Keratinocyte (primary cell): Measurements from ENCODE around the gene EVL. TPM values are rescaled to one million over a fixed set of nuclear protein-coding genes. Genes with fewer than 3 reads are reported as not detected.

Source experiments
- DNase-seq: peaks from one replicate; pipeline ENCODE4 v3.0.0-alpha.2; 2011; ENCODE audit warnings: low read depth, missing footprints, low spot score
- FAIRE-seq: peaks from 2 replicates; lab custom pipeline; 2011; peaks lifted over from hg19 to GRCh38; lab: Jason Lieb, UNC
- H2AFZ ChIP-seq: 2 replicates; pipeline ENCODE4 v1.6.0; 2012; ENCODE audit warnings: low read length, control low read depth, inconsistent platforms; ENCODE audit not compliant: control insufficient read depth
- H3K27ac ChIP-seq: 2 replicates; pipeline ENCODE4 v1.5.1; 2011; ENCODE audit warnings: low read length; ENCODE audit not compliant: control insufficient read depth, insufficient read depth
- H3K27me3 ChIP-seq: 3 replicates; pipeline ENCODE4 v1.6.0; 2011; ENCODE audit warnings: low read length; ENCODE audit not compliant: control insufficient read depth, insufficient read depth; ENCODE audit errors: extremely low read depth
- H3K36me3 ChIP-seq, 2 experiments: 2 replicates in 1 of 2; 3 replicates in 1 of 2; pipeline ENCODE4 v1.5.1; 2011; ENCODE audit warnings: low read length in 2 of 2, mild to moderate bottlenecking in 1 of 2; ENCODE audit not compliant: control insufficient read depth in 2 of 2, insufficient read depth in 2 of 2; ENCODE audit errors: extremely low read depth in 1 of 2
- H3K4me1 ChIP-seq: 3 replicates; pipeline ENCODE4 v1.5.1; 2011; ENCODE audit warnings: low read length; ENCODE audit not compliant: control insufficient read depth, insufficient read depth; ENCODE audit errors: extremely low read depth
- H3K4me2 ChIP-seq: 3 replicates; pipeline ENCODE4 v1.6.0; 2011; ENCODE audit warnings: low read depth, low read length; ENCODE audit not compliant: control insufficient read depth, insufficient read depth; ENCODE audit errors: extremely low read depth
- H3K4me3 ChIP-seq, 3 experiments: fragments of 200-600 bp in 1 of 3; sonication (generic) in 1 of 3; 2 replicates in 2 of 3; 3 replicates in 1 of 3; pipeline ENCODE4 v1.5.1; 2011 to 2016; ENCODE audit warnings: low read length in 3 of 3, mild to moderate bottlenecking in 3 of 3, control low read depth in 2 of 3, inconsistent platforms in 1 of 3, low read depth in 1 of 3, mixed read lengths in 1 of 3, mixed run types in 1 of 3, moderate library complexity in 1 of 3; ENCODE audit not compliant: control insufficient read depth in 2 of 3, insufficient read depth in 2 of 3; ENCODE audit errors: extremely low read depth in 1 of 3
- H3K79me2 ChIP-seq: 2 replicates; pipeline ENCODE4 v1.6.0; 2012; ENCODE audit warnings: low read length; ENCODE audit not compliant: control insufficient read depth, insufficient read depth
- H3K9ac ChIP-seq: 3 replicates; pipeline ENCODE4 v1.6.0; 2011; ENCODE audit warnings: low read length; ENCODE audit not compliant: control insufficient read depth, insufficient read depth; ENCODE audit errors: extremely low read depth
- H3K9me1 ChIP-seq: 3 replicates; pipeline ENCODE4 v1.6.0; 2011; ENCODE audit warnings: low read length; ENCODE audit not compliant: control insufficient read depth, insufficient read depth; ENCODE audit errors: extremely low read depth
- H3K9me3 ChIP-seq: 2 replicates; pipeline ENCODE4 v1.5.1; 2012; ENCODE audit warnings: low read depth, low read length; ENCODE audit not compliant: control insufficient read depth
- H4K20me1 ChIP-seq: 3 replicates; pipeline ENCODE4 v1.6.0; 2011; ENCODE audit warnings: low read length; ENCODE audit not compliant: control insufficient read depth, insufficient read depth; ENCODE audit errors: extremely low read depth
- EZH2 ChIP-seq: IDR thresholded peaks from one replicate; pipeline ENCODE4 v1.6.1; 2012; ENCODE audit warnings: inconsistent platforms, mild to moderate bottlenecking, low read length, moderate library complexity
- dilution Hi-C: fragments of 300-500 bp; cut with MboI; formaldehyde crosslinking; loops from one replicate; pipeline ENCODE4 v1.7.0; 2020; ENCODE audit warnings: low sequenced_read_pairs; ENCODE audit not compliant: extremely low pct_ligation_motif_present
- polyA plus RNA-seq, 5 experiments: library from polyadenylated mRNA; depleted of rRNA in 3 of 5; stranded (reverse) in 3 of 5; stranded (forward) in 1 of 5; unstranded in 1 of 5; fragments of >200 nt; gene quantifications; 1 replicate in 1 of 5; 2 replicates in 3 of 5; 3 replicates in 1 of 5; pipeline versions ENCODE4 v1.2.1 to v1.2.3, GENCODE V29; 2011 to 2012; ENCODE audit warnings: missing spikeins in 2 of 5, low read depth in 1 of 5, low replicate concordance in 1 of 5
- TF ChIP-seq, protein P1 (sequence below), 3 experiments: IDR thresholded peaks in 1 of 3; conservative IDR thresholded peaks in 1 of 3; optimal IDR thresholded peaks in 1 of 3; 2 replicates in 2 of 3; 3 replicates in 1 of 3; pipeline versions ENCODE3 to v1.5.1; 2011; ENCODE audit warnings: low read length in 3 of 3, mild to moderate bottlenecking in 3 of 3, moderate library complexity in 2 of 3, control low read depth in 1 of 3, inconsistent platforms in 1 of 3; ENCODE audit not compliant: insufficient read depth in 2 of 3; ENCODE audit errors: extremely low read depth in 1 of 3

Gene EVL
- polyA plus RNA-seq, 1 donor (not counting 4 experiments of a cell fraction or from before 2014, with no cell fraction given) = 12.0 TPM

DNA sequence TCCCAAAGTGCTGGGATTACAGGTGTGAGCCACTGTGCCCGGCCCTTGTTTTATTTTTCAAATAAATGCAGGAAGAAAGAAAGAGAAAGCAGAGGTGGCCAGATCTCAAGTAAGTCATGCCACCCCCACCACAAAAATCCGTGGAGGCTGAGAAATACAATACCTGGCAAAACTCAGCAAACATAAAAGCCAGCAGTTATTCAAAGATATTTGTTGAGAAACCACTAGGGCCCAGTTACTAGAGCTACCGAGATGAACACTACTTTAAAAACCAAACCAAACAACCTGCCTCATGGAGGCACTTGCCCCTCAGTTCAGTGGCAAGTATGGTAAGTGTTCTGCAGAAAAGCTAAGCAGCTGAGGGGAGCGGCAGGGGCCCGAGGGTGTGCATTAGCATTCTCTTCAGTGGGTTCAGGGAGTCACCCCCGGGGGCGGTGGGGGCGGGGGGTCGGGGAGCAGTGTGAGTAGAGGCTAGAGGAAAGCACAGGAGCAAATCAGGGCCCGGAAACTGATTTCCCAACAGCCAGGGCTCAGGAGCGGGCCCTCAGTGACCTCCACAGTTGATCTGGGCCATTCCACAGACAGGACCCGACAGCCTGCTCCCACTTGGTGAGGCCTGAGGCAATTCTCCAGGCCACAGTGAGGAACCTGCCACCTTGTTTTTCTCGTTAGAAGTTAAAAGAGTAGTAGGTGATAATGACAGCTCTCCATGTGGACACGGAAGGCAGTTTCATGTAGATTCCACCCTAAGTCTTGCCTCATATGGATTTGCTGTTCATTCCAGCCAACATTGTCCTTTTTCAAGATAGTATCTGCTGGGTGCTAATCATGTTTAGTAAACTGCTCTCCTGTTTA lies 8.6 kb downstream of the EVL start:
- FAIRE-seq (no peak), DNase-seq (no peak)
- Histone ChIP-seq H3K27me3 (no peaks in the 10 kb centered on the region), H3K27ac (no peak overlapping the region), H3K4me2 (no peak overlapping the region), H3K9me1 (no peaks in the 10 kb centered on the region), H3K9ac (no peak overlapping the region), H3K36me3 (no peaks in the 10 kb centered on the region), H3K79me2 (no peaks in the 10 kb centered on the region), H4K20me1 (no peaks in the 10 kb centered on the region), H3K4me3 (no peak overlapping the region), H3K9me3 (no peaks in the 10 kb centered on the region), H2AFZ (no peak overlapping the region), H3K4me1 (peaks cover 18% of the 10 kb centered on the region)
- no peak for TF ChIP-seq EZH2
- TF ChIP-seq, protein P1, sequence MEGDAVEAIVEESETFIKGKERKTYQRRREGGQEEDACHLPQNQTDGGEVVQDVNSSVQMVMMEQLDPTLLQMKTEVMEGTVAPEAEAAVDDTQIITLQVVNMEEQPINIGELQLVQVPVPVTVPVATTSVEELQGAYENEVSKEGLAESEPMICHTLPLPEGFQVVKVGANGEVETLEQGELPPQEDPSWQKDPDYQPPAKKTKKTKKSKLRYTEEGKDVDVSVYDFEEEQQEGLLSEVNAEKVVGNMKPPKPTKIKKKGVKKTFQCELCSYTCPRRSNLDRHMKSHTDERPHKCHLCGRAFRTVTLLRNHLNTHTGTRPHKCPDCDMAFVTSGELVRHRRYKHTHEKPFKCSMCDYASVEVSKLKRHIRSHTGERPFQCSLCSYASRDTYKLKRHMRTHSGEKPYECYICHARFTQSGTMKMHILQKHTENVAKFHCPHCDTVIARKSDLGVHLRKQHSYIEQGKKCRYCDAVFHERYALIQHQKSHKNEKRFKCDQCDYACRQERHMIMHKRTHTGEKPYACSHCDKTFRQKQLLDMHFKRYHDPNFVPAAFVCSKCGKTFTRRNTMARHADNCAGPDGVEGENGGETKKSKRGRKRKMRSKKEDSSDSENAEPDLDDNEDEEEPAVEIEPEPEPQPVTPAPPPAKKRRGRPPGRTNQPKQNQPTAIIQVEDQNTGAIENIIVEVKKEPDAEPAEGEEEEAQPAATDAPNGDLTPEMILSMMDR (optimal IDR thresholded peaks at IDR 0.05 in 1 of 3, IDR thresholded peaks at IDR 0.05 in 1 of 3, conservative IDR thresholded peaks at IDR 0.05 in 1 of 3; ENCODE audit: extremely low read depth in 1 of 3, insufficient read depth in 2 of 3, low read length in 3 of 3) = no peak
- dilution Hi-C loops = no loop called here

DNA sequence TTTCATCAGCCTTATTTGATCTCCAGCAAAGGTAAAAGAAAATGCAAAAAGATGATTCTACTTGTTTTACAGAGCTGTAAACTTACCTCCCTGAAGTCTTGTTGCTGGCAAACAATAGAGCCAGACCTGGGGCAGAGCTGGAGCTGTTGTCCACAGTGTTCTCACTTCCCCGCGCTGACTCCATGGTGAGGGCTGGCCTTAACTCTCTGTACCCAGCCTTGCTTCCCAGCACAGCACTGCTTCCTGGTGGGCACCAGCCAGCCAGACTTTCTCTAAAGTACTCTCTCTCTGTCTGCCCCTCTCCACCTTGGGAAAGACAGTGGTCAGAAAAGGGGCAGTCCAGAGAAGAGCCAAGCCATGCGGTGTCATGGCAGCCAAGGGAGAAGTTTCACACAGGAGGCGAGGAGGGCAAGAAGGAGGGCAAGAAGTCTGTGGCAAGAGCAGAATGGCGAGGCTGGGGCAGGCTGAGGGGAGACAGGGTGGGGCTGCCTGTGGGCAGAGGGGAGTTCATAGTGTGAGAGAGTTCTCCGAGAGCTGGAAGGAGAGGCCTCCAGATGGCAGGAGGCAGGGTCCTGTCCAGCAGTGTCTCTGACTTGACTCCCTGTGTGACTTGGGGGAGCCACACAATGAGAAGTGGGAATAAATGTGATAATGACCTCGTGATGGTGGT lies 9.3 kb downstream of the EVL start:
- Histone ChIP-seq H3K9me1 (no peaks in the 10 kb centered on the region), H3K4me2 (no peak overlapping the region), H4K20me1 (no peaks in the 10 kb centered on the region), H3K9me3 (no peaks in the 10 kb centered on the region), H3K79me2 (no peaks in the 10 kb centered on the region), H3K27ac (no peak overlapping the region), H3K27me3 (no peaks in the 10 kb centered on the region), H3K4me1 (peaks cover 11% of the 10 kb centered on the region), H3K4me3 (no peak overlapping the region), H2AFZ (no peak overlapping the region), H3K36me3 (no peaks in the 10 kb centered on the region), H3K9ac (no peak overlapping the region)
- dilution Hi-C loops = no loop called here
- FAIRE-seq (no peak), DNase-seq (no peak)
- no peak for TF ChIP-seq EZH2
- TF ChIP-seq, protein P1 (optimal IDR thresholded peaks at IDR 0.05 in 1 of 3, IDR thresholded peaks at IDR 0.05 in 1 of 3, conservative IDR thresholded peaks at IDR 0.05 in 1 of 3; ENCODE audit: extremely low read depth in 1 of 3, insufficient read depth in 2 of 3, low read length in 3 of 3) = no peak
